IPS-18c (cell line): Measurements from ENCODE around the gene CUL3.
"Not testable (repeated sequence)": the region's sequence is repeated elsewhere in the genome, so short reads cannot be mapped to it uniquely, and the experiment has no call there.

Source experiments
- H3K4me3 ChIP-seq: 2 replicates; pipeline ENCODE4 v1.7.0; 2013; ENCODE audit warnings: low read depth, mild to moderate bottlenecking, low read length, moderate library complexity; ENCODE audit not compliant: insufficient read depth
- H3K9me3 ChIP-seq: one replicate; pipeline ENCODE4 v1.6.1; 2013; ENCODE audit warnings: mild to moderate bottlenecking, low read length, moderate library complexity; ENCODE audit not compliant: control insufficient read depth, insufficient read depth

Gene CUL3

GRCh38 chr2:224586127-224586695 is 1.0 kb upstream of the CUL3 start:
- H3K4me3 ChIP-seq, result peak overlapping the region; percentile 79
- H3K9me3 ChIP-seq, result no peaks in the 10 kb centered on the region

GRCh38 chr2:224584785-224585210 is 365 bp downstream of the CUL3 start:
- no peaks in the 10 kb centered on the region for H3K9me3 ChIP-seq
- H3K4me3 ChIP-seq, result peak overlapping the region; percentile 62; the same call in 1 of the 2 replicates

GRCh38 chr2:224584111-224584784 is 915 bp downstream of the CUL3 start:
- Histone ChIP-seq H3K4me3 (peak overlapping the region; percentile 87), H3K9me3 (no peaks in the 10 kb centered on the region)

- H3K9me3 ChIP-seq, result not testable (repeated sequence)
- peak overlapping the region; percentile 15; the same call in 1 of the 2 replicates for H3K4me3 ChIP-seq
Measured at GRCh38 chr2:224583033-224583432, 2.1 kb downstream of the CUL3 start.

GRCh38 chr2:224580248-224580647 is 4.9 kb downstream of the CUL3 start:
- Histone ChIP-seq H3K9me3 (no peaks in the 10 kb centered on the region), H3K4me3 (no peak overlapping the region)

DNA sequence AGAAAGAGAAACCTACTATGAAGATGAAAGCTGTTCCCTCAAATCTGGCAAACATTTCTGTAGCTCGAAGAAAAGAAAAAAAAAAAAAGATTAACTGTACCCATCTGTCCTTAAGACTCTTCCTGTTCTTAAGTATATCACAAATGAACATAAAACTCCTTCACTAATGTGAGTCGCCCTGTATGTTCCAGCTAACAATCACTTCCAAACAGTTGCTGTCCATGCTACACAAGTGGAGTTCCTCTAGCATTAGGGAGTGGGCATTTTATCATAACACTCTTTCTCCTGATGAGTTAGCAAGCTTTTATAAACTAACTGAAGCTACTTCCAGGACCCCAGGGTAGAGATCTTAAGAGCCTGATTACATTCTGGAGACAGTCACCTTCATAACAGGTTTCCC is 5.8 kb downstream of the CUL3 start:
- Histone ChIP-seq H3K4me3 (no peak overlapping the region), H3K9me3 (no peaks in the 10 kb centered on the region)

- no peak overlapping the region for H3K4me3 ChIP-seq
Measured at GRCh38 chr2:224577541-224577940, 7.6 kb downstream of the CUL3 start.

DNA sequence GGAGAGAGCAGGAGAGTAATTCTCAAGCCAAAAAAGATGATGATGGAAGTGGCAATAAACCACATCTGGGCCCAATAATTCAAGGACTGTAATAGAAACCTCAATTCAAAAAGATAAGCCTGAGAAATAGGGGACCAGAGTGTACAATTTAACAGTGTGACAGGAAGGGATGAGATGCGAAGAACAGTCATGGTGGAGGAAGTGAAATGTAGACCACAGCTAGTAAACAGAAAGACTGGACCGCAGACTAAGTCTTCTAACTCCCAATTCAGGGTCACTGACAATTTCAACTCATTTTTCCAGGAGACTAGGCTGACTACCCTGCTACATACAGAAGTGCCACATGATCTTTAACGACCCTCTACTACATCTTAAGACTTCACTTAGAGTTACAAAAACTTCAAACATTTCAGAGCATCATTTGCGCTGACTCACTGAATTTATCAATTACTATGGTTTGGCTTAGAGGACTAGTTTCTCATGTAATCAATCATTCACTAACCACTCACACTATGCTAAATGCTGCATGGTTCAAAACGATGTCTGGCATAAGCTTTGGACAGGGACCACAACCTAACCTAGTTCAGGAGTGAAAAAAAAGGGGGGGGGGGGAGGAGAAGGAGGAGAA is 9.0 kb downstream of the CUL3 start:
- no peak overlapping the region; the same call in 1 of the 2 replicates for H3K4me3 ChIP-seq
- H3K9me3 ChIP-seq, result no peaks in the 10 kb centered on the region

More at GRCh38 chr2:224577541-224577940, 7.6 kb downstream of the CUL3 start:
- no peaks in the 10 kb centered on the region for H3K9me3 ChIP-seq

- no peaks in the 10 kb centered on the region for H3K9me3 ChIP-seq
- no peak overlapping the region for H3K4me3 ChIP-seq
Measured at GRCh38 chr2:224574423-224575084, 10.6 kb downstream of the CUL3 start.

GRCh38 chr2:224573724-224574123 is 11.4 kb downstream of the CUL3 start:
- no peaks in the 10 kb centered on the region for H3K9me3 ChIP-seq

GRCh38 chr2:224572338-224572737 is 12.8 kb downstream of the CUL3 start:
- no peaks in the 10 kb centered on the region for H3K9me3 ChIP-seq

More at GRCh38 chr2:224573724-224574123, 11.4 kb downstream of the CUL3 start:
- no peak overlapping the region for H3K4me3 ChIP-seq

DNA sequence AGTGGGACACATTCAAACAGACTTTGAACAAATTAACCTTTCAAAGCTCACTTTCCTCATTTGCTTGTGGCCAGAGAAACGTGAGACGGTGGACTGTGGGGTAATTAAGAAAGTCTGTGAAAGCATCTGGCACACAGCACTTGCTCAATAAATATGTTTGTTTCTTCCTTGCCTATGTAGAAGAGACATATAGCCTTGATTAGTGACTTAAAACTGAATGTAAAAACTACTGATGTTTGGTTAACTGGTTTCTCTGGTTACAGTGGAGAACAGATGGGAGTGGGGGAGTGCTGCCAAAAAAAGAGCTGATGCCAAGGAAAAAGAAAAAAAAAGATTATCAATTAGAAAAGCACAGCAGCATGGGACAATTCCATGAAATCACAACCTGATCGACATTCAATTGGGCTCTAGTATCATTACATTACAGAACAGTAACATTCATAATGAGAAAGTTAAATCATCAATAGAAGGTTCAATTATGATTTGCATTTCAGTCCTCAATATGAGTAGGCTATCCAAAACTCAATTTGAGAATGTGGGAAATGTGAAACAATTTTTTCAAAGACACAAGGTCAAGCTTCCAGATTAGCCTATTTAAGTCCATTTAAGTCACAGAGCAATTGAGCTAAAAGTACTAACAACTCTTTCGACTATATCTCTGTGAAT is 14.7 kb downstream of the CUL3 start:
- Histone ChIP-seq H3K9me3 (no peaks in the 10 kb centered on the region), H3K4me3 (no peak overlapping the region)

More at GRCh38 chr2:224572338-224572737, 12.8 kb downstream of the CUL3 start:
- no peak overlapping the region for H3K4me3 ChIP-seq

DNA sequence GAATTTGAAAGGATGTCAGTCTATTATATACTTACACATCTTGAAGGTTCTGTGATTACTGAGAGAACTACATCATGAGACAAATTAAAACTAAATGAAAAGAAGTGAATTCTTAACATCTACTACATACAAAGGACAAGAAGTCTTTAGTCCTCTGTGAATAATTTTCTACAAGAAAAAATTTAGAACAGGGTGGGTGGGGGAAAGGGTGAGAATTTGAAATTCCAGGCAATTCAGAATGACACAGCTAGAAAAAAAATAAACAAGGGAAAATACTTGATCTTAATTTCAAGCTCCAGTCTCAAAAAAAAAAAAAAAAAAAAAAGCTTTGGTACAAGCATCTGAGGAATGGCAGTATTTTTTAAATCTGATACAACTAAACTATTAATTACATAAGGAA is 15.5 kb downstream of the CUL3 start:
- Histone ChIP-seq H3K9me3 (no peaks in the 10 kb centered on the region), H3K4me3 (no peak overlapping the region)

DNA sequence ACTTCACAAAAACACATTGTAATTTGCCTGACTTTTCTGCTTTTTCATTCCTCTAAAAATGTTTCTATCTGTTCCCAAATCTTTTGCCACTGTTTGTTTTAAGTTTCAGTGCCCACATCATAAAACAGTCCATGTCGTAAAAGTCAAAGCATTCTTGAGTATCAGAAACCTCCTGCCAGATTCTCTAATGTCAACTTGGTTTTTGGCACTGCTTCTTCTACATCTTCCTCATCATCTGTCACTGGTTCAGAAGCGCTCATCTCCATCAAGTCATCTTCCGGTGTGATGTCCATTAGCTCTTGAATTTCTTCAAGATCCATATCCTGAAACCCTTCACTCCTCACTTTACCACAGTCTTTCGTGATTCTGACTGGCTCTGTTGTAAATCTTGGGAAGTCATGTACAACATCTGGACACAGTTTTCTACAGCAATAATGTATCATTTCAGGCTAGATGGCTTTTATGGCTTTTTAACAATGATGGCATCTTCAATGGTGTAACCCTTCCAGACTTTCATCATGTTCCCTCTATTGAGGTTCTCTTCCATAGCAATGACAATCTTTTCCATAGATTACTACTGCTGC is 19.6 kb downstream of the CUL3 start:
- Histone ChIP-seq H3K9me3 (no peaks in the 10 kb centered on the region), H3K4me3 (no peak overlapping the region)

- H3K9me3 ChIP-seq, result no peaks in the 10 kb centered on the region
- H3K4me3 ChIP-seq, result no peak overlapping the region
Measured at GRCh38 chr2:224563537-224563936, 21.6 kb downstream of the CUL3 start.

GRCh38 chr2:224562831-224563230 is 22.3 kb downstream of the CUL3 start:
- H3K9me3 ChIP-seq, result no peaks in the 10 kb centered on the region

More at GRCh38 chr2:224562831-224563230, 22.3 kb downstream of the CUL3 start:
- no peak overlapping the region for H3K4me3 ChIP-seq
